Activated CD8-positive, alpha-beta T cell treated with anti-CD3 and anti-CD28 coated beads for 36 hours (primary cell): ENCODE measurements around the gene TMEM125. TPM values are rescaled to one million over a fixed set of nuclear protein-coding genes. Genes with fewer than 3 reads are reported as not detected.

Experiments used
- ATAC-seq: fragments of 200-7000 bp; cut with Tn5 transposase; one replicate; pipeline ENCODE4 v1.10.0; 2021; ENCODE audit warnings: mild to moderate bottlenecking, moderate library complexity
- CTCF ChIA-PET: fragments of 350-600 bp; sonication (Branson Sonifier 250); formaldehyde crosslinking; loops from one replicate; lab custom pipeline; 2021; ENCODE audit warnings: antibody characterized with exemption; lab: Charles Lee
- POLR2A ChIA-PET: fragments of 350-600 bp; sonication (Branson Sonifier 250); formaldehyde crosslinking; loops from one replicate; lab custom pipeline; 2021; ENCODE audit warnings: antibody characterized with exemption; lab: Charles Lee
- DNase-seq: peaks from one replicate; pipeline ENCODE4 v3.0.0-alpha.2; 2020
- H3K27ac Mint-ChIP-seq: one replicate; pipeline ENCODE4 v1.8.0; 2021; ENCODE audit warnings: mild to moderate bottlenecking, mixed read lengths
- H3K27me3 Mint-ChIP-seq: one replicate; pipeline ENCODE4 v1.8.0; 2021; ENCODE audit warnings: mixed read lengths
- H3K36me3 Mint-ChIP-seq: one replicate; pipeline ENCODE4 v1.8.0; 2021; ENCODE audit warnings: low read depth, mixed read lengths
- H3K4me1 Mint-ChIP-seq: one replicate; pipeline ENCODE4 v1.8.0; 2021; ENCODE audit warnings: low read depth, mixed read lengths
- H3K4me3 Mint-ChIP-seq: one replicate; pipeline ENCODE4 v1.8.0; 2021; ENCODE audit warnings: mild to moderate bottlenecking, moderate library complexity, mixed read lengths
- H3K9me3 Mint-ChIP-seq: one replicate; pipeline ENCODE4 v1.8.0; 2021; ENCODE audit warnings: mixed read lengths
- CTCF ChIP-seq: fragments of 200-600 bp; IDR thresholded peaks from one replicate; pipeline ENCODE4 v1.8.0; 2022; ENCODE audit warnings: antibody characterized with exemption, mild to moderate bottlenecking
- intact Hi-C: fragments of 100-400 bp; cut with micrococcal nuclease; formaldehyde crosslinking; loops from one replicate; pipeline ENCODE4 v1.10.0; 2022
- total RNA-seq, 2 experiments: library from RNA; stranded (reverse); gene quantifications; one replicate each; pipeline ENCODE4 v1.2.3, GENCODE V29; 2021

Gene TMEM125
- total RNA-seq, 2 experiments from 2014 or later = 0.81 TPM; not detected in 1

GRCh38 chr1:43256675-43257570 is 12.9 kb upstream of the TMEM125 start:
- H3K27ac Mint-ChIP-seq = no peak overlapping the region

GRCh38 chr1:43258370-43258769 is 11.4 kb upstream of the TMEM125 start:
- Mint-ChIP-seq H3K9me3 (peaks cover 4% of the 10 kb centered on the region), H3K27me3 (peaks cover 4% of the 10 kb centered on the region), H3K27ac (no peak overlapping the region), H3K4me1 (no peaks in the 10 kb centered on the region), H3K4me3 (no peak overlapping the region), H3K36me3 (no peaks in the 10 kb centered on the region)
- no peak for TF ChIP-seq CTCF
- intact Hi-C loops = no loop called here
- ATAC-seq (no peak), DNase-seq (no peak)
- ChIA-PET POLR2A (no interaction called here), CTCF (no interaction called here)

More at GRCh38 chr1:43256675-43257570, 12.9 kb upstream of the TMEM125 start:
- ATAC-seq (no peak), DNase-seq (no peak)
- H3K4me1 Mint-ChIP-seq = no peaks in the 10 kb centered on the region
- H3K4me3 Mint-ChIP-seq = no peak overlapping the region
- ChIA-PET CTCF (no interaction called here), POLR2A (no interaction called here)
- TF ChIP-seq CTCF = no peak
- intact Hi-C loops = no loop called here
- H3K36me3 Mint-ChIP-seq = no peaks in the 10 kb centered on the region
- peaks cover 6% of the 10 kb centered on the region for H3K27me3 Mint-ChIP-seq
- no peaks in the 10 kb centered on the region for H3K9me3 Mint-ChIP-seq

GRCh38 chr1:43265431-43265830 is 4.4 kb upstream of the TMEM125 start:
- ChIA-PET CTCF (no interaction called here), POLR2A (no interaction called here)
- peaks cover 6% of the 10 kb centered on the region for H3K27me3 Mint-ChIP-seq

GRCh38 chr1:43266881-43267280 is 2.9 kb upstream of the TMEM125 start:
- ChIA-PET POLR2A (no interaction called here), CTCF (interaction anchor here (1.0 kb wide), 1 partner anchor 40 kb away, joined by 4 read pairs; no protein-coding TSS in a partner anchor)
- TF ChIP-seq CTCF = no peak
- intact Hi-C loops = no loop called here
- ATAC-seq (no peak), DNase-seq (no peak)
- peaks cover 8% of the 10 kb centered on the region for H3K9me3 Mint-ChIP-seq
- no peaks in the 10 kb centered on the region for H3K36me3 Mint-ChIP-seq
- peaks cover 10% of the 10 kb centered on the region for H3K4me1 Mint-ChIP-seq
- no peak overlapping the region for H3K4me3 Mint-ChIP-seq
- H3K27ac Mint-ChIP-seq = no peak overlapping the region
- H3K27me3 Mint-ChIP-seq = peaks cover 13% of the 10 kb centered on the region

More at GRCh38 chr1:43265431-43265830, 4.4 kb upstream of the TMEM125 start:
- Mint-ChIP-seq H3K36me3 (no peaks in the 10 kb centered on the region), H3K4me1 (no peaks in the 10 kb centered on the region), H3K27ac (no peak overlapping the region), H3K4me3 (no peak overlapping the region), H3K9me3 (peaks cover 8% of the 10 kb centered on the region)
- TF ChIP-seq CTCF = no peak
- intact Hi-C loops = no loop called here
- ATAC-seq (no peak), DNase-seq (no peak)

GRCh38 chr1:43267291-43267805 is 2.4 kb upstream of the TMEM125 start:
- ChIA-PET POLR2A (no interaction called here), CTCF (no interaction called here)
- intact Hi-C loops = no loop called here
- Mint-ChIP-seq H3K27me3 (peaks cover 13% of the 10 kb centered on the region), H3K36me3 (no peaks in the 10 kb centered on the region), H3K9me3 (peaks cover 8% of the 10 kb centered on the region), H3K27ac (no peak overlapping the region), H3K4me3 (no peak overlapping the region), H3K4me1 (peaks cover 10% of the 10 kb centered on the region)
- no peak for TF ChIP-seq CTCF
- no peak for ATAC-seq
- no peak for DNase-seq
